HTR-8/SVneo (cell line): Measurements from ENCODE around the gene ANAPC5.
"Not testable (repeated sequence)": the region's sequence is repeated elsewhere in the genome, so short reads cannot be mapped to it uniquely, and the experiment has no call there.

Source experiments
- DNase-seq: peaks from one replicate; pipeline ENCODE4 v3.0.0; 2011; ENCODE audit warnings: low spot score, mixed read lengths; ENCODE audit not compliant: insufficient read length
- FAIRE-seq: peaks from 2 replicates; lab custom pipeline; 2011; peaks lifted over from hg19 to GRCh38; lab: Jason Lieb, UNC

The ANAPC5 gene

GRCh38 chr12:121351820-121352681 is at the start of gene ANAPC5:
TSS of gene ANAPC5 (minus strand) at chr12:121352411. CDS start at chr12:121352340, 71 bp downstream.
- FAIRE-seq = peak; percentile 93
- peak; percentile 99 for DNase-seq

- FAIRE-seq = no peak
- peak; percentile 32 for DNase-seq
Measured at GRCh38 chr12:121400332-121401139, 48.3 kb upstream of the ANAPC5 start.

- peak; percentile 55 for FAIRE-seq
- DNase-seq = peak; percentile 99
Measured at GRCh38 chr12:121399391-121400331, 47.5 kb upstream of the ANAPC5 start, which contains the start of gene RNF34. TSS of gene RNF34 (plus strand) at chr12:121400118. CDS start at chr12:121400213, 95 bp downstream.

GRCh38 chr12:121398355-121398754 is 46.1 kb upstream of the ANAPC5 start:
- DNase-seq = no peak
- FAIRE-seq = no peak

- DNase-seq (no peak), FAIRE-seq (no peak)
Measured at GRCh38 chr12:121397521-121397920, 45.3 kb upstream of the ANAPC5 start.

- FAIRE-seq (no peak), DNase-seq (no peak)
Measured at GRCh38 chr12:121392325-121392716, 40.1 kb upstream of the ANAPC5 start.

- DNase-seq = peak; percentile 26
- no peak for FAIRE-seq
Measured at GRCh38 chr12:121391619-121392324, 39.6 kb upstream of the ANAPC5 start.

GRCh38 chr12:121390856-121391255 is 38.6 kb upstream of the ANAPC5 start:
- no peak for FAIRE-seq
- peak; percentile 21 for DNase-seq

- DNase-seq = peak; percentile 35
- no peak for FAIRE-seq
Measured at GRCh38 chr12:121388421-121388981, 36.3 kb upstream of the ANAPC5 start.

GRCh38 chr12:121384891-121385290 is 32.7 kb upstream of the ANAPC5 start:
- FAIRE-seq, DNase-seq: not testable (repeated sequence)

GRCh38 chr12:121383601-121384021 is 31.4 kb upstream of the ANAPC5 start:
- FAIRE-seq (no peak), DNase-seq (no peak)

GRCh38 chr12:121379945-121380344 is 27.7 kb upstream of the ANAPC5 start:
- DNase-seq (no peak), FAIRE-seq (no peak)

GRCh38 chr12:121378736-121379135 is 26.5 kb upstream of the ANAPC5 start:
- FAIRE-seq (no peak), DNase-seq (no peak)

- DNase-seq (no peak), FAIRE-seq (no peak)
Measured at GRCh38 chr12:121376754-121377697, 24.8 kb upstream of the ANAPC5 start.

- FAIRE-seq, DNase-seq: not testable (repeated sequence)
Measured at GRCh38 chr12:121374945-121375584, 22.9 kb upstream of the ANAPC5 start.

- FAIRE-seq, DNase-seq: not testable (repeated sequence)
Measured at GRCh38 chr12:121374336-121374735, 22.1 kb upstream of the ANAPC5 start.

GRCh38 chr12:121373755-121374154 is 21.5 kb upstream of the ANAPC5 start:
- DNase-seq (no peak), FAIRE-seq (no peak)
